Liver (tissue), 3 donors: ENCODE results near the gene MTPN.

Experiments
- CTCF ChIP-seq: fragments of 150-350 bp; IDR thresholded peaks from 2 replicates; pipeline ENCODE4 v1.5.1; 2017; ENCODE audit warnings: improper control_type of control experiment, low read depth, low read length; ENCODE audit not compliant: missing input control
- EGR1 ChIP-seq, 2 donors: IDR thresholded peaks; 2 replicates each; pipeline ENCODE4 v1.6.1; 2016 to 2018; ENCODE audit warnings: antibody characterized with exemption in 2 of 2, low read depth in 2 of 2
- FOXA2 ChIP-seq: IDR thresholded peaks from 2 replicates; pipeline ENCODE4 v1.6.1; 2016; ENCODE audit warnings: antibody characterized with exemption
- JUND ChIP-seq, 2 donors: IDR thresholded peaks; 2 replicates each; pipeline ENCODE4 v1.6.1; 2016; ENCODE audit warnings: antibody characterized with exemption in 2 of 2
- SP1 ChIP-seq: IDR thresholded peaks from 2 replicates; pipeline ENCODE4 v1.6.1; 2018; ENCODE audit warnings: antibody characterized with exemption, mild to moderate bottlenecking
- TAF1 ChIP-seq: conservative IDR thresholded peaks from 2 replicates; pipeline ENCODE4 v1.6.1; 2016; ENCODE audit warnings: antibody characterized with exemption, mild to moderate bottlenecking
- YY1 ChIP-seq: IDR thresholded peaks from 2 replicates; pipeline ENCODE4 v1.6.1; 2016; ENCODE audit warnings: antibody characterized with exemption, mild to moderate bottlenecking
- TF ChIP-seq, protein P1 (sequence below): IDR thresholded peaks from 2 replicates; pipeline ENCODE4 v1.6.1; 2016; ENCODE audit warnings: antibody characterized with exemption
- donor health status: healthy.
- donor health status: healthy.

DNA sequence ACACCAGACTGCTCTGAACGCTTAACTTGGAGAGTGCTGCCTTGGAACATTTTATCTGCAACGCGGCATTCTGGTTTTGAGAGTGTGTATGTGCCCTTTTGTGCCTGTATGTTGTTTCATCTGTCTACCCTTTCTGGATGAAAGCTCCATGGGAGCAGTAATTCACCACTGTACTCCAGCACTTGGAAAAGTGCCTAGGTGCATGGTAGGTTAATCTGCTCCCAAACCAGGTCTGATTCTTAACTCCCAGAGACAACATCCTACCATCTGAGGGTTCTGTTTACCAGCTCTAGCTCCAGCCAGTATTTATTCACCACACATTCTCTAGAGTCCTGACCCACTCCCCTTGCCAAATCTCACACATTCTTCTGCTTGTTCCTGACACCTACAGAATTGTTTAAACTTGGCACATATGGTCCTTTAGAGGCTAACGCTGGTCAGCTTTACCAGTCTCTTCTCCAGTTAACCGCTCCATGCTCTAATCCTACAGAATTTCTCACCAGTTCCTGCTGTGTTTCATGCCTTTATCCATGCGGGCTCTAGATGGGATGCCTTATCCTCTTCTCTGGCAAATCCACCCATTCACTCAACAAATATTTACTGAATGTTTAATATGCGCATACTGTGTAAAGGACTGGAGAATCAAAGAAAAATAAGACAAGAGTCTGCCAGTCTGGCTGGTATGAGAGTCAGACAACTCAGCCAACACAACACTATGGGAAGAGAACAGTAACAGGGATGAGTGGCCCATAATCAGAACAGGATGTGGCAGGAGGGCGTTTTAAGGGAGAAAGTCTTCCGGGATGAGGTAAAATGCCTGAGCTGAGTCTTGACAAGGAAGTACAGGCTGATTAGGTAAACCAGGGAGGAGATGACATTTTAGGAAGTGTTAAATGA lies 46.3 kb downstream of the MTPN start:
- TF ChIP-seq SP1: no peak
- TF ChIP-seq CTCF: no peak
- no peak for TF ChIP-seq YY1
- TF ChIP-seq TAF1: no peak
- no peak for TF ChIP-seq JUND (IDR thresholded peaks at IDR 0.05)
- no peak for TF ChIP-seq FOXA2
- no peak for TF ChIP-seq EGR1 (IDR thresholded peaks at IDR 0.05; ENCODE audit: low read depth in 2 of 2)
- TF ChIP-seq, protein P1, sequence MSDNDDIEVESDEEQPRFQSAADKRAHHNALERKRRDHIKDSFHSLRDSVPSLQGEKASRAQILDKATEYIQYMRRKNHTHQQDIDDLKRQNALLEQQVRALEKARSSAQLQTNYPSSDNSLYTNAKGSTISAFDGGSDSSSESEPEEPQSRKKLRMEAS: no peak
